HG02610 (cell line): Measurements from ENCODE around the gene SULT1A2.
"Not testable (repeated sequence)": the region's sequence is repeated elsewhere in the genome, so short reads cannot be mapped to it uniquely, and the experiment has no call there.

Experiments
- ATAC-seq: cut with Tn5 transposase; IDR thresholded peaks from one replicate; pipeline ENCODE4 v1.9.1; 2021; ENCODE audit warnings: mild to moderate bottlenecking, moderate library complexity; ENCODE audit not compliant: unreplicated experiment

The SULT1A2 gene

GRCh38 chr16:28596840-28597691, at the start of gene SULT1A2:
Gene SULT1A2, minus strand, starts transcription at chr16:28597050. Its CDS starts 1,120 bp downstream, at chr16:28595930.
- no peak for ATAC-seq

- ATAC-seq = not testable (repeated sequence)
Observed at GRCh38 chr16:28639959-28640358, 43.1 kb upstream of the SULT1A2 start.

GRCh38 chr16:28638359-28638758, 41.5 kb upstream of the SULT1A2 start:
- ATAC-seq = not testable (repeated sequence)

- ATAC-seq = not testable (repeated sequence)
Observed at GRCh38 chr16:28637765-28638164, 40.9 kb upstream of the SULT1A2 start, which contains the start of gene NPIPB8. Gene NPIPB8, plus strand, starts transcription at chr16:28638065. Its CDS starts 296 bp downstream, at chr16:28638361.

- not testable (repeated sequence) for ATAC-seq
Observed at GRCh38 chr16:28636093-28636823, 39.4 kb upstream of the SULT1A2 start.

- ATAC-seq = not testable (repeated sequence)
Observed at GRCh38 chr16:28630905-28631304, 34.1 kb upstream of the SULT1A2 start.

GRCh38 chr16:28623172-28623711, 26.4 kb upstream of the SULT1A2 start:
- no peak for ATAC-seq

GRCh38 chr16:28622532-28623171, 25.8 kb upstream of the SULT1A2 start:
- not testable (repeated sequence) for ATAC-seq

GRCh38 chr16:28621481-28622155, 24.8 kb upstream of the SULT1A2 start:
- no peak for ATAC-seq

- not testable (repeated sequence) for ATAC-seq
Observed at GRCh38 chr16:28620316-28620715, 23.5 kb upstream of the SULT1A2 start.

GRCh38 chr16:28617874-28618273, 21.0 kb upstream of the SULT1A2 start:
- ATAC-seq = no peak

- no peak for ATAC-seq
Observed at GRCh38 chr16:28616636-28617035, 19.8 kb upstream of the SULT1A2 start.

- not testable (repeated sequence) for ATAC-seq
Observed at GRCh38 chr16:28616224-28616577, 19.4 kb upstream of the SULT1A2 start.

- not testable (repeated sequence) for ATAC-seq
Observed at GRCh38 chr16:28615486-28616223, 18.8 kb upstream of the SULT1A2 start.

GRCh38 chr16:28614561-28614960, 17.7 kb upstream of the SULT1A2 start:
- ATAC-seq = not testable (repeated sequence)

GRCh38 chr16:28613912-28614311, 17.1 kb upstream of the SULT1A2 start:
- not testable (repeated sequence) for ATAC-seq

GRCh38 chr16:28612359-28613280, 15.8 kb upstream of the SULT1A2 start:
- ATAC-seq = not testable (repeated sequence)

- no peak for ATAC-seq
Observed at GRCh38 chr16:28610595-28611191, 13.8 kb upstream of the SULT1A2 start.
